SK-N-SH (cell line): Measurements from ENCODE around the gene CNTN4. TPM values are rescaled to one million over a fixed set of nuclear protein-coding genes. Genes with fewer than 3 reads are reported as not detected.

Experiments
- CTCF ChIA-PET: fragments of 300-600, 350-600 bp; formaldehyde crosslinking; extraction: SDS; loops from one replicate; lab custom pipeline; 2021; lab: Yijun Ruan, JAX
- POLR2A ChIA-PET: fragments of 350-600 bp; sonication (Branson Sonifier 250); formaldehyde crosslinking; extraction: SDS; loops from one replicate; lab custom pipeline; 2020; ENCODE audit warnings: antibody characterized with exemption, inconsistent platforms; lab: Yijun Ruan, JAX
- DNase-seq: peaks from one replicate; pipeline ENCODE4 v3.0.0; 2012
- H2AFZ ChIP-seq: fragments of 200-600 bp; sonication (generic); 2 replicates; pipeline ENCODE4 v1.8.1; 2016; ENCODE audit warnings: antibody characterized with exemption, mild to moderate bottlenecking, low read depth
- H3F3A ChIP-seq: fragments of 200-600 bp; sonication (generic); replicated peaks from 2 replicates; pipeline ENCODE3; 2016; ENCODE audit warnings: antibody characterized with exemption, mild to moderate bottlenecking; ENCODE audit not compliant: insufficient read depth
- H3K27ac ChIP-seq, 2 experiments: fragments of 200-500 bp in 1 of 2; fragments of 200-600 bp in 1 of 2; sonication (Bioruptor generic) in 1 of 2; sonication (generic), shearing (Covaris generic) in 1 of 2; 2 replicates each; pipeline versions ENCODE4 v1.5.1 to v1.6.1; 2014 to 2016; ENCODE audit warnings: low read depth in 2 of 2, inconsistent platforms in 1 of 2, low read length in 1 of 2, mild to moderate bottlenecking in 1 of 2, mixed read lengths in 1 of 2
- H3K27me3 ChIP-seq: fragments of 200-600 bp; sonication (generic), shearing (Covaris generic); 2 replicates; pipeline ENCODE4 v1.6.1; 2016; ENCODE audit warnings: mixed run types; ENCODE audit not compliant: insufficient read depth
- H3K36me3 ChIP-seq, 2 experiments: fragments of 200-500 bp in 1 of 2; fragments of 200-600 bp in 1 of 2; sonication (Bioruptor generic) in 1 of 2; sonication (generic) in 1 of 2; replicated peaks in 1 of 2; 2 replicates each; pipeline versions ENCODE3 to v1.5.1; 2014 to 2016; ENCODE audit warnings: low read length in 1 of 2, mild to moderate bottlenecking in 1 of 2; ENCODE audit not compliant: insufficient read depth in 2 of 2, control insufficient read depth in 1 of 2
- H3K4me1 ChIP-seq, 2 experiments: fragments of 200-500 bp in 1 of 2; fragments of 200-600 bp in 1 of 2; sonication (Bioruptor generic) in 1 of 2; sonication (generic), shearing (Covaris generic) in 1 of 2; 2 replicates each; pipeline versions ENCODE4 v1.5.1 to v1.6.1; 2014 to 2016; ENCODE audit warnings: low read depth in 1 of 2, low read length in 1 of 2, mixed run types in 1 of 2; ENCODE audit not compliant: insufficient read depth in 2 of 2, control insufficient read depth in 1 of 2
- H3K4me2 ChIP-seq: fragments of 200-600 bp; sonication (generic), shearing (Covaris generic); 2 replicates; pipeline ENCODE4 v1.6.1; 2017; ENCODE audit warnings: mixed run types
- H3K4me3 ChIP-seq, 2 experiments: fragments of 200-500 bp in 1 of 2; fragments of 200-600 bp in 1 of 2; sonication (Bioruptor generic) in 1 of 2; sonication (generic), shearing (Covaris generic) in 1 of 2; 2 replicates each; pipeline versions ENCODE4 v1.5.1 to v1.8.1; 2014 to 2016; ENCODE audit warnings: low read depth in 2 of 2, inconsistent platforms in 1 of 2, low read length in 1 of 2, mild to moderate bottlenecking in 1 of 2, mixed read lengths in 1 of 2, moderate library complexity in 1 of 2
- H3K79me2 ChIP-seq: fragments of 200-600 bp; sonication (generic); 2 replicates; pipeline ENCODE4 v1.8.1; 2017; ENCODE audit warnings: mild to moderate bottlenecking; ENCODE audit not compliant: insufficient read depth
- H3K9ac ChIP-seq: fragments of 200-600 bp; sonication (generic); 2 replicates; pipeline ENCODE4 v1.6.1; 2017; ENCODE audit warnings: mixed run types
- H3K9me2 ChIP-seq: fragments of 200-600 bp; sonication (generic); 2 replicates; pipeline ENCODE4 v1.6.1; 2017; ENCODE audit warnings: mixed run types
- H3K9me3 ChIP-seq: fragments of 200-600 bp; sonication (generic); 2 replicates; pipeline ENCODE4 v1.6.1; 2017; ENCODE audit warnings: mixed run types, mild to moderate bottlenecking, moderate library complexity
- H4K20me1 ChIP-seq: fragments of 200-600 bp; sonication (generic); 2 replicates; pipeline ENCODE4 v1.6.1; 2017; ENCODE audit warnings: mild to moderate bottlenecking, mixed run types; ENCODE audit not compliant: insufficient read depth
- CHD2 ChIP-seq: fragments of 150-350 bp; IDR thresholded peaks from 2 replicates; pipeline ENCODE4 v1.6.1; 2018; ENCODE audit warnings: low read length; ENCODE audit not compliant: partially characterized antibody
- EZH2phosphoT487 ChIP-seq: fragments of 200-600 bp; sonication (generic); IDR thresholded peaks from 2 replicates; pipeline ENCODE4 v1.6.1; 2017; ENCODE audit warnings: low read depth, mixed run types, mild to moderate bottlenecking, antibody characterized with exemption, moderate library complexity, borderline replicate concordance
- FOXJ3 ChIP-seq: sonication (generic); formaldehyde crosslinking; IDR thresholded peaks from 2 replicates; pipeline ENCODE4 v1.5.1; 2020; ENCODE audit warnings: mild to moderate bottlenecking, missing genetic modification reagents
- FOXM1 ChIP-seq: IDR thresholded peaks from 2 replicates; pipeline ENCODE4 v1.4.0; 2012; ENCODE audit warnings: low read depth, mild to moderate bottlenecking
- GABPA ChIP-seq: IDR thresholded peaks from 2 replicates; pipeline ENCODE4 v1.4.0; 2012; ENCODE audit warnings: low read depth, mild to moderate bottlenecking
- JUND ChIP-seq: IDR thresholded peaks from 2 replicates; pipeline ENCODE4 v1.4.0; 2012
- MAX ChIP-seq: IDR thresholded peaks from 2 replicates; pipeline ENCODE4 v1.4.0; 2012; ENCODE audit warnings: low read depth
- NFIC ChIP-seq: IDR thresholded peaks from 2 replicates; pipeline ENCODE4 v1.4.0; 2012; ENCODE audit warnings: borderline replicate concordance
- NRF1 ChIP-seq: IDR thresholded peaks from 2 replicates; pipeline ENCODE4 v1.6.1; 2012; ENCODE audit warnings: low read depth, mild to moderate bottlenecking, low read length
- POLR2AphosphoS5 ChIP-seq: IDR thresholded peaks from 2 replicates; pipeline ENCODE4 v1.6.1; 2012; ENCODE audit warnings: low read depth, low read length
- RXRA ChIP-seq: IDR thresholded peaks from 2 replicates; pipeline ENCODE4 v1.4.0; 2012; ENCODE audit warnings: low read depth, mild to moderate bottlenecking, borderline replicate concordance
- TCF12 ChIP-seq: IDR thresholded peaks from 2 replicates; pipeline ENCODE4 v1.4.0; 2012
- TEAD4 ChIP-seq: IDR thresholded peaks from 2 replicates; pipeline ENCODE4 v1.4.0; 2012; ENCODE audit warnings: mild to moderate bottlenecking, borderline replicate concordance; ENCODE audit not compliant: insufficient read depth
- YY1 ChIP-seq: IDR thresholded peaks from 2 replicates; pipeline ENCODE4 v1.4.0; 2012; ENCODE audit warnings: low read depth, mild to moderate bottlenecking
- ZBTB33 ChIP-seq: IDR thresholded peaks from 2 replicates; pipeline ENCODE4 v1.4.0; 2012; ENCODE audit warnings: low read depth, borderline replicate concordance
- WGBS: methylation state at CpG from one replicate; pipeline ENCODE4 v1.1.6; 2017; ENCODE audit warnings: low lambda C conversion rate; 5-methylcytosine and 5-hydroxymethylcytosine counted together
- polyA plus RNA-seq, 3 experiments: library from polyadenylated mRNA; depleted of rRNA; stranded (reverse); fragments of >200 nt; gene quantifications; 2 replicates each; pipeline ENCODE4 v1.2.3, GENCODE V29; 2012
- TF ChIP-seq, protein P1 (sequence below): IDR thresholded peaks from 2 replicates; pipeline ENCODE4 v1.4.0; 2012; ENCODE audit warnings: low read depth, borderline replicate concordance

The CNTN4 gene
- polyA plus RNA-seq, 1 of the 3 experiments (the other 2 are of a cell fraction) = 0.12 TPM

DNA sequence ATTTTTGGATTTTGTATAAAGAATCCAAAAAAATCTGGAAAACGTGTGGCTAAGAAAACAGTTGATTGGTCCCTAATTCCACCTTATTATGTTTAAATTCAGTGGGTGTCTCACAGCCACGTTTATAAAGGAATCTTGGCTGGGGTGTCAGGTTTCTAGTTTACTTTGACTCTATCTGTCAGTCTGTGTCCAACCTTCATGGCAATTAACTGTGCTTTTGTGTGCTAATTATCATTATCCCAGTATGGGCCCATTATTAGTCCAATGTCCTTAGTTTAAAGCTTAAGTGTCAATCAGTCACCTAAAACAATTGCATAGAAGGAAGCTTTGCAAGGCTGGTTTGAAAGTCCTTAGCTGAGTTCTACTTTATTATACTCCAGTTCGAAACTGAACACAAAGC, 3.7 kb upstream of the CNTN4 start (continued):
- TF ChIP-seq CHD2 (no peak), NRF1 (no peak), POLR2AphosphoS5 (no peak), YY1 (no peak), RXRA (no peak), TEAD4 (no peak)
- TF ChIP-seq, all 33 proteins: peak for 0

DNA sequence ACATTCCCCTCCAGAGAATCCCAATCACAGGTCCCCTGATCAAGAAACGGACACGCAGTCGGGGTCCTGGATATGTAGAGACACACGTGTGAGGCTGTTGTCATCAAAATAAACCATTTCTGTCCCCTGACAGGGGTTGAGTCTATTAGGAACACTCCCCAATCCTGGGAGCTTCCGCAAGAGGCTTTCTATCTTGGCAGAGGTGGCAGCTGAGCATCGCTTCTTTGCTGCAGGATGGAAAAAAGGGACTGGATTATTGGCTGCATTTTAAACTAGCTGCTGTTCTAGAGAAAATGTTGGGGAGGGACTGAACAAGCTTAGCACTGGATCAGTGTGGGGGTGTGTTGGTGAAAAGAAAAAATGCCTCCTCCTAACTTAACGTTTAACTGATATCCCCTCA, 2.5 kb upstream of the CNTN4 start:
- H3K9me2 ChIP-seq = no peaks in the 10 kb centered on the region
- ChIA-PET POLR2A (no interaction called here), CTCF (interaction anchor here (0.6 kb wide), 1 partner anchor 17 kb away, joined by 3 read pairs; no protein-coding TSS in a partner anchor)
- DNase-seq = no peak
- H3K79me2 ChIP-seq = no peaks in the 10 kb centered on the region
- no peak overlapping the region for H3K4me3 ChIP-seq
- peaks cover 0 to 7% of the 10 kb centered on the region in 2 experiments; a peak in 2 of 4 replicates for H3K4me1 ChIP-seq
- H3K9me3 ChIP-seq = no peaks in the 10 kb centered on the region
- TF ChIP-seq TCF12 (no peak), NRF1 (no peak), JUND (no peak), ZBTB33 (no peak), FOXJ3 (CRISPR knock-in tag) (no peak), FOXM1 (no peak), MAX (no peak), NFIC (no peak), EZH2phosphoT487 (no peak), GABPA (no peak)
- TF ChIP-seq, protein P1, sequence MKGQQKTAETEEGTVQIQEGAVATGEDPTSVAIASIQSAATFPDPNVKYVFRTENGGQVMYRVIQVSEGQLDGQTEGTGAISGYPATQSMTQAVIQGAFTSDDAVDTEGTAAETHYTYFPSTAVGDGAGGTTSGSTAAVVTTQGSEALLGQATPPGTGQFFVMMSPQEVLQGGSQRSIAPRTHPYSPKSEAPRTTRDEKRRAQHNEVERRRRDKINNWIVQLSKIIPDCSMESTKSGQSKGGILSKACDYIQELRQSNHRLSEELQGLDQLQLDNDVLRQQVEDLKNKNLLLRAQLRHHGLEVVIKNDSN = no peak
- 46% methylated on average over 6 of the region's 7 CpGs for WGBS
- H3K27ac ChIP-seq = no peak overlapping the region
- no peaks in the 10 kb centered on the region for H3K27me3 ChIP-seq
- no peaks in the 10 kb centered on the region for H4K20me1 ChIP-seq
- no peak overlapping the region for H2AFZ ChIP-seq
- H3K9ac ChIP-seq = no peak overlapping the region
- H3F3A ChIP-seq = no peaks in the 10 kb centered on the region
- H3K36me3 ChIP-seq = no peaks in the 10 kb centered on the region
- no peak overlapping the region for H3K4me2 ChIP-seq
